Fibroblast of mammary gland (primary cell): ENCODE results near the gene GMDS.

Experiments
- DNase-seq: peaks from one replicate; pipeline ENCODE4 v3.0.0-alpha.2; 2010; ENCODE audit warnings: low read depth
- H3K4me3 ChIP-seq: 2 replicates; pipeline ENCODE4 v1.5.1; 2011; ENCODE audit warnings: low read depth, mild to moderate bottlenecking, low read length, moderate library complexity; ENCODE audit not compliant: control insufficient read depth
- TF ChIP-seq, protein P1 (sequence below): conservative IDR thresholded peaks from 2 replicates; pipeline ENCODE4 v1.5.1; 2011; ENCODE audit warnings: low read depth, low read length, inconsistent platforms; ENCODE audit not compliant: control insufficient read depth, insufficient read depth

GMDS gene

DNA sequence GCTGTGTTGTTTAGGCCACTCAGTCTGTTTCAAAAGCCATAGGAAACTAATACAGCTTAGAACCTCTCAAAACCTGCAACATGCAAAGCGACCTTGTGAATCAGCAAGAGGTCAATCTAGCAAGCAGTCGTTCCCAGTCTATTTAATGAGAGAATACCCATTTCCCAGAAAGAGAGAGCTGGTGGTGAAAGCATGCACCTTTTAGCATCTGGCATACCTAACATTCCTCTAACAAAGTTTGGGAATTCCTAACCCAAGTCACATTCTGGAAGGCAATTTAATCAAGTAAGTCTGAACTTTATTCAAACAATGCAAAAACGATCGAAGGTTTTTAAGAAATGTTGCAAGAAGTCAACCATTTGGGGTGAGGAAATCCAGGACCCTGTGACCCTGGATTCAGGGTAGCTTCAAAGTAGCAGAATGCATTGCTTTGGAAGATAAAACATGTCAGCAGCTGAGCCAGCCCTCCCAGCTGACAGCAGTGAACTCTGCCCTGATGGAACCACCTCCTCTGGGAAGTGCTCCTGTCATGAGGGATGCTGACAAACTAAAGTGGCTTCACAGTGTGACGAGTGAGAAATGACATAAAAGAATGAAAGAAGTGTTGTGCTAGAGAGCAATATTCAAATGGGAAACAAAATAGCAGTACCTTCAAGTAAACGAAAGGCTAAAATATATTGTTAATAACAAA, 104.8 kb downstream of the GMDS start:
- TF ChIP-seq, protein P1, sequence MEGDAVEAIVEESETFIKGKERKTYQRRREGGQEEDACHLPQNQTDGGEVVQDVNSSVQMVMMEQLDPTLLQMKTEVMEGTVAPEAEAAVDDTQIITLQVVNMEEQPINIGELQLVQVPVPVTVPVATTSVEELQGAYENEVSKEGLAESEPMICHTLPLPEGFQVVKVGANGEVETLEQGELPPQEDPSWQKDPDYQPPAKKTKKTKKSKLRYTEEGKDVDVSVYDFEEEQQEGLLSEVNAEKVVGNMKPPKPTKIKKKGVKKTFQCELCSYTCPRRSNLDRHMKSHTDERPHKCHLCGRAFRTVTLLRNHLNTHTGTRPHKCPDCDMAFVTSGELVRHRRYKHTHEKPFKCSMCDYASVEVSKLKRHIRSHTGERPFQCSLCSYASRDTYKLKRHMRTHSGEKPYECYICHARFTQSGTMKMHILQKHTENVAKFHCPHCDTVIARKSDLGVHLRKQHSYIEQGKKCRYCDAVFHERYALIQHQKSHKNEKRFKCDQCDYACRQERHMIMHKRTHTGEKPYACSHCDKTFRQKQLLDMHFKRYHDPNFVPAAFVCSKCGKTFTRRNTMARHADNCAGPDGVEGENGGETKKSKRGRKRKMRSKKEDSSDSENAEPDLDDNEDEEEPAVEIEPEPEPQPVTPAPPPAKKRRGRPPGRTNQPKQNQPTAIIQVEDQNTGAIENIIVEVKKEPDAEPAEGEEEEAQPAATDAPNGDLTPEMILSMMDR, result no peak
- no peak for DNase-seq
- H3K4me3 ChIP-seq, result no peak overlapping the region

DNA sequence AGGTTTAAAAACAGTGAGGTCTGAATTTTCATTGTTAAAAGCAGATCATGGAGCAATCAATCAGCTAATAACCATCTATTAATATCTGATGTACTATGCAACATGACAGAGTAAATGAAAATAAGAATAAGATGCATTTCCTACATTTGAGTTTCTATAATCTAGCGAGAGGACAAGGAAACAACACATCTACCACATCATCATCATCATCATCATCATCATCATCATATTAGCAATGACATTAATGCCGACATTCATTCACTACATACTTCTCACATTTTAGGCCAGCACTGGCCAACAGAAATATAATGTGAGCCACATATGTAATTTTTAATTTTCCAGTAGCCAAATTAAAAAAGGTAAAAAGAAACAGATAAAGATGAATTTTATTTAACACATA, 110.0 kb downstream of the GMDS start:
- TF ChIP-seq, protein P1, result no peak
- DNase-seq, result no peak
- no peak overlapping the region for H3K4me3 ChIP-seq

DNA sequence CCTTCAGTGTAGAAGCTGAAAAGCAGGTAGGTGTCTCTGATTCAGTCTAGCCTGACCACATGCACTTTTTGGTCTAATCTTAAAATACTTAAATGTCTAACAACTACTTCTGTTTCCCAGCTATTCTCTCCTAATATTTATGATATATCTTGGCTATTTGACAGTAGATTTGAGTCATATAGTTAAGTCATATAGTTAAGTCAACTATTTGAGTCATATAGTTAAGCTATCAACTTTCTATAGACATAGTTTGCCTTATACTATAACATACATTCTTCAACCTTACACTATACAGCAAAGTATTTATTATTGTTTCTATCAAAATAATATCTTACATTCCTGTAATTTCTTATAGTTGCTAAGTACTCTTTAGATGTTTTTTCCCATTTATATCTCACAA, 110.9 kb downstream of the GMDS start:
- no peak overlapping the region for H3K4me3 ChIP-seq
- DNase-seq, result no peak
- TF ChIP-seq, protein P1, result no peak

DNA sequence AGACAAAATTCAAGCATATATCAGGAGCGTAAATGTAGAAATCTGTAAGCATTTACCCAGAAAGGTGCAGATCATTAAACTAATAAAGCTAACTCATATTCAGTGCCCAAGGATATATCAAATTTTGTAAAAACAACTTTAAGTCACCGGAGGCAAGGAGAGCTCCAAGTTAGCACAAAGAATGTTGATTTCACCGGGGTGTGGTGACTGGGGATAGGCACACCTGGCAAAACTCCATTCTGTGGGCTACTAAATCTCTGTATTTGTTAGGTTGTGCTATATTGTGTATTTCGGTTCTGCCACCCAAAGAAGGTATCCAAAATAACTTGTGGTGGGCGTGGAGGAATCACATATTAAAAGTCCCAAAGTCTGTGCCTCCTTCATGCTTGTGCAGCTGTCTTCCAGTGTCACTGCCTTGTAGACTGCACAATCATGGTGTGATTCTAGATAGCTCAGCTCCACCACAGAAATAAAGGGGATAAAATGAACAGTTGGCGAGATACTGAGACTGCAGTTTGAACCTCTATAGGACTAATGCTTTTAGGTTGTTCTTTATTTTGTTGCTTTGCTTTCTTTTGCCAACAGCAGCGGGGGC, 111.6 kb downstream of the GMDS start:
- TF ChIP-seq, protein P1, result no peak
- no peak for DNase-seq

DNA sequence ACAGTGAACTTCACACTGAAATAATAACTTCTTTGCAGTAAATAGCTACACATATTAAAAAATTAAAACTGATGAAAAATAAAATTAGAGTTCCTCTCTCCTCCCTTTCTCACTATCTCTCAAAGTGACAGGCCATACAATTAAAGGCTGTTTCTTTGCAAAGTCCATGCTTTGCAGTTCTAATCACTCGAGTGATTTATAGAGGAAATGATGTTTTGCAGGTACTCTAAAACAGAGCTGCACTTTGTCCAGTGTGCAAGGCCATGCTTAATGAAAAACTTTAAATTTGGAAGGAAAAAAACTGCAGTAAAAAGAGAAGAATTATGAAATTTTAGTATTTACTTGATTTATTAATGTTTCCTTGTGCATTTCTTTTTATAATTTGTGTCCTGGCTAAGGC, 112.5 kb downstream of the GMDS start:
- no peak for DNase-seq
- TF ChIP-seq, protein P1, result no peak
- H3K4me3 ChIP-seq, result no peak overlapping the region

More for the DNA sequence above, 111.6 kb downstream of the GMDS start:
- no peak overlapping the region for H3K4me3 ChIP-seq

DNA sequence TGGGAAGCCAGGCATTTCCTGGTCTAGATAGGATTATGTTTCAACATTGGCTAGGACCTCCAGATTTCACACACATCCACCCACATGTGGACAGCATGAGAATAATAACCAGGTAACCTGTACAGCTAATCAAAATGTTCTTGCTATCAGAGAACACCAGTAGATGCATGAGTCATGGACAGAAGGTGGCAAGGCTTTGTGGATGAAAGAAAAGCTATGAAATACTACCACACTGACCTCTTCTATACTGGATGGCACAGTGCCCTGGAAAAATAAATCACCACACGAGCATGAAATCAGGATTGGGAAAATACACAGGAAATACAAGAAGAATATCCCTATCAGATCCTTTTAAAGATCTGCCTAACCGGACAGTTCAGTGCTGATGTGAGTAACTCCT, 113.0 kb downstream of the GMDS start:
- H3K4me3 ChIP-seq, result no peak overlapping the region
- DNase-seq, result peak; percentile 27
- TF ChIP-seq, protein P1, result no peak
